Stomach (tissue), 4 donors: ENCODE data around the gene ANKRD22.

Experiments used
- EP300 ChIP-seq: sonication (generic); formaldehyde crosslinking; IDR thresholded peaks from one replicate; pipeline ENCODE4 v1.6.1; 2017; ENCODE audit warnings: antibody characterized with exemption
- POLR2A ChIP-seq, 4 donors: fragments of 450-650 bp; IDR thresholded peaks; one replicate each; pipeline ENCODE4 v1.6.1; 2016; ENCODE audit warnings: antibody characterized with exemption in 4 of 4, control low read depth in 2 of 4, mild to moderate bottlenecking in 1 of 4, moderate library complexity in 1 of 4
- TF ChIP-seq, protein P1 (sequence below), 7 experiments: fragments of 450-650 bp in 4 of 7; fragments of 200-600 bp in 3 of 7; sonication (generic) in 3 of 7; IDR thresholded peaks; one replicate each; pipeline ENCODE4 v1.5.1; 2016 to 2019; ENCODE audit warnings: antibody characterized with exemption in 7 of 7, control low read depth in 2 of 7, mild to moderate bottlenecking in 1 of 7

DNA sequence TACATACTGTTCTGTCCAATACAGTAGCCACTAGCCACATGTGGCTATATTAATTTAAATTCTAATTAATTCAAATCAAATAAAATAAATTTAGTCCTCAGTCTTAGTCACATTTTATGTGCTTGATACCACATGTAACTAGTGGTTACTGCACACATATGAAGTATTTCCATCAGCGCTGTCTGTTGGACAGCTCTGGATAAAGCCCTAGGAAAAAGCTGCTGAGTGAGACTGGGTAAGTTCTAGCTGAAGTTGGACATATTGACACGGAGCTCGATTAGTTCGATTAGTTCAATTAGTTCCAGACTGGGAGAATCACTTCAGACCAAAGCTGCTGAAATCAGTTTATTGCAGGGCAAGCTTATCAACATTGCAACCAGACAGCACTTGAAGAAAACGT is 64.2 kb downstream of the ANKRD22 start:
- no peak for TF ChIP-seq POLR2A (IDR thresholded peaks at IDR 0.05)
- TF ChIP-seq, protein P1, sequence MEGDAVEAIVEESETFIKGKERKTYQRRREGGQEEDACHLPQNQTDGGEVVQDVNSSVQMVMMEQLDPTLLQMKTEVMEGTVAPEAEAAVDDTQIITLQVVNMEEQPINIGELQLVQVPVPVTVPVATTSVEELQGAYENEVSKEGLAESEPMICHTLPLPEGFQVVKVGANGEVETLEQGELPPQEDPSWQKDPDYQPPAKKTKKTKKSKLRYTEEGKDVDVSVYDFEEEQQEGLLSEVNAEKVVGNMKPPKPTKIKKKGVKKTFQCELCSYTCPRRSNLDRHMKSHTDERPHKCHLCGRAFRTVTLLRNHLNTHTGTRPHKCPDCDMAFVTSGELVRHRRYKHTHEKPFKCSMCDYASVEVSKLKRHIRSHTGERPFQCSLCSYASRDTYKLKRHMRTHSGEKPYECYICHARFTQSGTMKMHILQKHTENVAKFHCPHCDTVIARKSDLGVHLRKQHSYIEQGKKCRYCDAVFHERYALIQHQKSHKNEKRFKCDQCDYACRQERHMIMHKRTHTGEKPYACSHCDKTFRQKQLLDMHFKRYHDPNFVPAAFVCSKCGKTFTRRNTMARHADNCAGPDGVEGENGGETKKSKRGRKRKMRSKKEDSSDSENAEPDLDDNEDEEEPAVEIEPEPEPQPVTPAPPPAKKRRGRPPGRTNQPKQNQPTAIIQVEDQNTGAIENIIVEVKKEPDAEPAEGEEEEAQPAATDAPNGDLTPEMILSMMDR (IDR thresholded peaks at IDR 0.05), result no peak
- TF ChIP-seq EP300, result no peak
